Stomach (tissue), 4 donors: ENCODE results near the gene PFKFB2.

Source experiments
- CTCF ChIP-seq, 7 experiments: fragments of 450-650 bp in 4 of 7; fragments of 200-600 bp in 3 of 7; sonication (generic) in 3 of 7; IDR thresholded peaks; one replicate each; pipeline ENCODE4 v1.5.1; 2016 to 2019; ENCODE audit warnings: antibody characterized with exemption in 7 of 7, control low read depth in 2 of 7, mild to moderate bottlenecking in 1 of 7
- EP300 ChIP-seq: sonication (generic); formaldehyde crosslinking; IDR thresholded peaks from one replicate; pipeline ENCODE4 v1.6.1; 2017; ENCODE audit warnings: antibody characterized with exemption
- POLR2AphosphoS5 ChIP-seq, 3 donors: sonication (generic); formaldehyde crosslinking; IDR thresholded peaks; one replicate each; pipeline ENCODE4 v1.6.1; 2016; ENCODE audit warnings: antibody characterized with exemption in 3 of 3

GRCh38 chr1:207058252-207058651 is 5.2 kb downstream of the PFKFB2 start:
- no peak for TF ChIP-seq CTCF (IDR thresholded peaks at IDR 0.05)
- no peak for TF ChIP-seq EP300
- no peak for TF ChIP-seq POLR2AphosphoS5 (IDR thresholded peaks at IDR 0.05)
